Measurements from ENCODE around the gene PICK1. TPM values are rescaled to one million over a fixed set of nuclear protein-coding genes. Genes with fewer than 3 reads are reported as not detected.

The PICK1 gene
- total and polyA plus RNA-seq, 7 donors, result 11.9 to 31.5 (median 18.9) TPM

- TF ChIP-seq CTCF (IDR thresholded peaks at IDR 0.05), result peak; percentile 89
- no peak overlapping the region for H3K27ac ChIP-seq
- H3K4me1 ChIP-seq, result peaks cover 3% of the 10 kb centered on the region
- intact Hi-C loops (cut with DNase I), result loop anchor here (2.0 to 5.0 kb wide), 4 partner anchors 51 to 520 kb away; partner anchors contain the start of gene DMC1 (in 2 of the 2)
- DNase-seq, result peak; percentile 77 to 90
- no peaks in the 10 kb centered on the region for H3K9me3 ChIP-seq
- no peaks in the 10 kb centered on the region for H3K36me3 ChIP-seq (ENCODE audit: insufficient read depth in 1 of 2, low read depth in 1 of 2)
- whole genome bisulfite sequencing, 3 donors, result 27 to 30% (median 29%) methylated on average over 25 to 30 of the region's 30 CpGs
- no peak overlapping the region for H3K4me3 ChIP-seq
- H3K27me3 ChIP-seq (ENCODE audit: insufficient read depth in 3 of 3, low read length in 2 of 3), result no peaks in the 10 kb centered on the region
- peak; percentile 77 to 84 (median 82) for ATAC-seq
Measured at GRCh38 chr22:38051900-38052862, 5.0 kb upstream of the PICK1 start.

- H3K4me1 ChIP-seq, result peaks cover 26% of the 10 kb centered on the region
Measured at GRCh38 chr22:38062791-38063190, 5.6 kb downstream of the PICK1 start.

GRCh38 chr22:38065539-38065938 lies 8.3 kb downstream of the PICK1 start:
- H3K27ac ChIP-seq, result peak overlapping the region; percentile 95
- ATAC-seq (no peak), DNase-seq (no peak)
- peaks cover 50% of the 10 kb centered on the region for H3K4me1 ChIP-seq
- no peaks in the 10 kb centered on the region for H3K9me3 ChIP-seq
- WGBS, 3 donors, result 94 to 98% (median 97%) methylated on average over 8 of the region's 8 CpGs
- TF ChIP-seq CTCF (IDR thresholded peaks at IDR 0.05), result no peak
- no peaks in the 10 kb centered on the region for H3K27me3 ChIP-seq (ENCODE audit: insufficient read depth in 3 of 3, low read length in 2 of 3)
- H3K4me3 ChIP-seq, result no peak overlapping the region
- intact Hi-C loops (cut with DNase I), result loop anchor here in 1 of 2 donors (10.0 kb wide), 1 partner anchor 289 kb away; no protein-coding TSS in a partner anchor
- H3K36me3 ChIP-seq (ENCODE audit: insufficient read depth in 1 of 2, low read depth in 1 of 2), result peaks cover 0 to 29% of the 10 kb centered on the region in 2 donors

More at GRCh38 chr22:38062791-38063190, 5.6 kb downstream of the PICK1 start:
- peak in 1 of 2 donors; percentile 70 for DNase-seq
- H3K36me3 ChIP-seq (ENCODE audit: insufficient read depth in 1 of 2, low read depth in 1 of 2), result peaks cover 0 to 41% of the 10 kb centered on the region in 2 donors
- peak overlapping the region; percentile 30 for H3K27ac ChIP-seq
- H3K27me3 ChIP-seq (ENCODE audit: insufficient read depth in 3 of 3, low read length in 2 of 3), result no peaks in the 10 kb centered on the region
- no peak overlapping the region for H3K4me3 ChIP-seq
- no peaks in the 10 kb centered on the region for H3K9me3 ChIP-seq
- peak in 3 of 4 donors; percentile 46 to 81 (median 76) for ATAC-seq
- WGBS, 3 donors, result 37 to 55% (median 37%) methylated on average over 6 of the region's 6 CpGs
- TF ChIP-seq CTCF (IDR thresholded peaks at IDR 0.05), result no peak
- intact Hi-C loops (cut with DNase I), result loop anchor here in 1 of 2 donors (10.0 kb wide), 1 partner anchor 292 kb away; no protein-coding TSS in a partner anchor

GRCh38 chr22:38066381-38067027 lies 9.3 kb downstream of the PICK1 start:
- TF ChIP-seq CTCF (IDR thresholded peaks at IDR 0.05), result no peak
- H3K4me1 ChIP-seq, result peaks cover 55% of the 10 kb centered on the region
- intact Hi-C loops (cut with DNase I), result loop anchor here in 1 of 2 donors (10.0 kb wide), 1 partner anchor 288 kb away; no protein-coding TSS in a partner anchor

More at GRCh38 chr22:38066381-38067027, 9.3 kb downstream of the PICK1 start:
- DNase-seq, result peak in 1 of 2 donors; percentile 46
- Histone ChIP-seq H3K9me3 (no peaks in the 10 kb centered on the region), H3K4me3 (no peak overlapping the region), H3K27ac (peak overlapping the region; percentile 95), H3K27me3 (ENCODE audit: insufficient read depth in 3 of 3, low read length in 2 of 3) (no peaks in the 10 kb centered on the region), H3K36me3 (ENCODE audit: insufficient read depth in 1 of 2, low read depth in 1 of 2) (peaks cover 0 to 30% of the 10 kb centered on the region in 2 donors)
- ATAC-seq, result no peak
- WGBS, 3 donors, result 68 to 69% (median 68%) methylated on average over 13 of the region's 13 CpGs
